SK-N-SH (cell line): ENCODE data around the gene WDR44. TPM values are rescaled to one million over a fixed set of nuclear protein-coding genes. Genes with fewer than 3 reads are reported as not detected.

Source experiments
- CTCF ChIA-PET: fragments of 300-600, 350-600 bp; formaldehyde crosslinking; extraction: SDS; loops from one replicate; lab custom pipeline; 2021; lab: Yijun Ruan, JAX
- POLR2A ChIA-PET: fragments of 350-600 bp; sonication (Branson Sonifier 250); formaldehyde crosslinking; extraction: SDS; loops from one replicate; lab custom pipeline; 2020; ENCODE audit warnings: antibody characterized with exemption, inconsistent platforms; lab: Yijun Ruan, JAX
- DNase-seq: peaks from one replicate; pipeline ENCODE4 v3.0.0; 2012
- H2AFZ ChIP-seq: fragments of 200-600 bp; sonication (generic); 2 replicates; pipeline ENCODE4 v1.8.1; 2016; ENCODE audit warnings: antibody characterized with exemption, mild to moderate bottlenecking, low read depth
- H3F3A ChIP-seq: fragments of 200-600 bp; sonication (generic); replicated peaks from 2 replicates; pipeline ENCODE3; 2016; ENCODE audit warnings: antibody characterized with exemption, mild to moderate bottlenecking; ENCODE audit not compliant: insufficient read depth
- H3K27ac ChIP-seq, 2 experiments: fragments of 200-500 bp in 1 of 2; fragments of 200-600 bp in 1 of 2; sonication (Bioruptor generic) in 1 of 2; sonication (generic), shearing (Covaris generic) in 1 of 2; 2 replicates each; pipeline versions ENCODE4 v1.5.1 to v1.6.1; 2014 to 2016; ENCODE audit warnings: low read depth in 2 of 2, inconsistent platforms in 1 of 2, low read length in 1 of 2, mild to moderate bottlenecking in 1 of 2, mixed read lengths in 1 of 2
- H3K27me3 ChIP-seq: fragments of 200-600 bp; sonication (generic), shearing (Covaris generic); 2 replicates; pipeline ENCODE4 v1.6.1; 2016; ENCODE audit warnings: mixed run types; ENCODE audit not compliant: insufficient read depth
- H3K36me3 ChIP-seq, 2 experiments: fragments of 200-500 bp in 1 of 2; fragments of 200-600 bp in 1 of 2; sonication (Bioruptor generic) in 1 of 2; sonication (generic) in 1 of 2; replicated peaks in 1 of 2; 2 replicates each; pipeline versions ENCODE3 to v1.5.1; 2014 to 2016; ENCODE audit warnings: low read length in 1 of 2, mild to moderate bottlenecking in 1 of 2; ENCODE audit not compliant: insufficient read depth in 2 of 2, control insufficient read depth in 1 of 2
- H3K4me1 ChIP-seq, 2 experiments: fragments of 200-500 bp in 1 of 2; fragments of 200-600 bp in 1 of 2; sonication (Bioruptor generic) in 1 of 2; sonication (generic), shearing (Covaris generic) in 1 of 2; 2 replicates each; pipeline versions ENCODE4 v1.5.1 to v1.6.1; 2014 to 2016; ENCODE audit warnings: low read depth in 1 of 2, low read length in 1 of 2, mixed run types in 1 of 2; ENCODE audit not compliant: insufficient read depth in 2 of 2, control insufficient read depth in 1 of 2
- H3K4me2 ChIP-seq: fragments of 200-600 bp; sonication (generic), shearing (Covaris generic); 2 replicates; pipeline ENCODE4 v1.6.1; 2017; ENCODE audit warnings: mixed run types
- H3K4me3 ChIP-seq, 2 experiments: fragments of 200-500 bp in 1 of 2; fragments of 200-600 bp in 1 of 2; sonication (Bioruptor generic) in 1 of 2; sonication (generic), shearing (Covaris generic) in 1 of 2; 2 replicates each; pipeline versions ENCODE4 v1.5.1 to v1.8.1; 2014 to 2016; ENCODE audit warnings: low read depth in 2 of 2, inconsistent platforms in 1 of 2, low read length in 1 of 2, mild to moderate bottlenecking in 1 of 2, mixed read lengths in 1 of 2, moderate library complexity in 1 of 2
- H3K79me2 ChIP-seq: fragments of 200-600 bp; sonication (generic); 2 replicates; pipeline ENCODE4 v1.8.1; 2017; ENCODE audit warnings: mild to moderate bottlenecking; ENCODE audit not compliant: insufficient read depth
- H3K9ac ChIP-seq: fragments of 200-600 bp; sonication (generic); 2 replicates; pipeline ENCODE4 v1.6.1; 2017; ENCODE audit warnings: mixed run types
- H3K9me2 ChIP-seq: fragments of 200-600 bp; sonication (generic); 2 replicates; pipeline ENCODE4 v1.6.1; 2017; ENCODE audit warnings: mixed run types
- H3K9me3 ChIP-seq: fragments of 200-600 bp; sonication (generic); 2 replicates; pipeline ENCODE4 v1.6.1; 2017; ENCODE audit warnings: mixed run types, mild to moderate bottlenecking, moderate library complexity
- H4K20me1 ChIP-seq: fragments of 200-600 bp; sonication (generic); 2 replicates; pipeline ENCODE4 v1.6.1; 2017; ENCODE audit warnings: mild to moderate bottlenecking, mixed run types; ENCODE audit not compliant: insufficient read depth
- ELF1 ChIP-seq: IDR thresholded peaks from 2 replicates; pipeline ENCODE4 v1.4.0; 2012
- EP300 ChIP-seq, 2 experiments: IDR thresholded peaks; 2 replicates each; pipeline versions ENCODE4 v1.4.0 to v1.6.1; 2012; ENCODE audit warnings: borderline replicate concordance in 1 of 2, low read depth in 1 of 2, low read length in 1 of 2
- EZH2phosphoT487 ChIP-seq: fragments of 200-600 bp; sonication (generic); IDR thresholded peaks from 2 replicates; pipeline ENCODE4 v1.6.1; 2017; ENCODE audit warnings: low read depth, mixed run types, mild to moderate bottlenecking, antibody characterized with exemption, moderate library complexity, borderline replicate concordance
- FOSL2 ChIP-seq: IDR thresholded peaks from 2 replicates; pipeline ENCODE4 v1.4.0; 2012; ENCODE audit warnings: low read depth, mild to moderate bottlenecking, moderate library complexity, borderline replicate concordance
- FOXM1 ChIP-seq: IDR thresholded peaks from 2 replicates; pipeline ENCODE4 v1.4.0; 2012; ENCODE audit warnings: low read depth, mild to moderate bottlenecking
- MAX ChIP-seq: IDR thresholded peaks from 2 replicates; pipeline ENCODE4 v1.4.0; 2012; ENCODE audit warnings: low read depth
- MXI1 ChIP-seq: IDR thresholded peaks from 2 replicates; pipeline ENCODE4 v1.6.1; 2012; ENCODE audit warnings: mild to moderate bottlenecking, low read depth, low read length, improper control_type of control experiment
- NFIC ChIP-seq: IDR thresholded peaks from 2 replicates; pipeline ENCODE4 v1.4.0; 2012; ENCODE audit warnings: borderline replicate concordance
- NRF1 ChIP-seq: IDR thresholded peaks from 2 replicates; pipeline ENCODE4 v1.6.1; 2012; ENCODE audit warnings: low read depth, mild to moderate bottlenecking, low read length
- POLR2AphosphoS5 ChIP-seq: IDR thresholded peaks from 2 replicates; pipeline ENCODE4 v1.6.1; 2012; ENCODE audit warnings: low read depth, low read length
- TCF12 ChIP-seq: IDR thresholded peaks from 2 replicates; pipeline ENCODE4 v1.4.0; 2012
- YY1 ChIP-seq: IDR thresholded peaks from 2 replicates; pipeline ENCODE4 v1.4.0; 2012; ENCODE audit warnings: low read depth, mild to moderate bottlenecking
- ZBTB33 ChIP-seq: IDR thresholded peaks from 2 replicates; pipeline ENCODE4 v1.4.0; 2012; ENCODE audit warnings: low read depth, borderline replicate concordance
- WGBS: methylation state at CpG from one replicate; pipeline ENCODE4 v1.1.6; 2017; ENCODE audit warnings: low lambda C conversion rate; 5-methylcytosine and 5-hydroxymethylcytosine counted together
- polyA plus RNA-seq, 3 experiments: library from polyadenylated mRNA; depleted of rRNA; stranded (reverse); fragments of >200 nt; gene quantifications; 2 replicates each; pipeline ENCODE4 v1.2.3, GENCODE V29; 2012

Gene WDR44
- polyA plus RNA-seq, 1 of the 3 experiments (the other 2 are of a cell fraction) = 5.3 TPM

GRCh38 chrX:118370921-118371624, 25.2 kb downstream of the WDR44 start:
- WGBS = 13% methylated on average over 2 of the region's 2 CpGs

GRCh38 chrX:118373538-118373937, 27.6 kb downstream of the WDR44 start:
- no peak for DNase-seq
- Histone ChIP-seq H3K4me2 (no peak overlapping the region), H3K9me2 (no peaks in the 10 kb centered on the region), H3K9ac (no peak overlapping the region), H3K79me2 (peaks cover 50% of the 10 kb centered on the region), H3K4me1 (no peaks in the 10 kb centered on the region), H3K27ac (no peak overlapping the region), H3K4me3 (no peak overlapping the region), H2AFZ (no peak overlapping the region), H3F3A (peaks cover 4% of the 10 kb centered on the region), H4K20me1 (peaks cover 14% of the 10 kb centered on the region; the same call in 1 of the 2 replicates), H3K9me3 (no peaks in the 10 kb centered on the region), H3K27me3 (no peaks in the 10 kb centered on the region; the same call in 1 of the 2 replicates), H3K36me3 (no peaks in the 10 kb centered on the region)
- CTCF ChIA-PET = no interaction called here
- POLR2A ChIA-PET = no interaction called here
- no peak for TF ChIP-seq EZH2phosphoT487
- WGBS = 39% methylated on average over 2 of the region's 2 CpGs

More at GRCh38 chrX:118370921-118371624, 25.2 kb downstream of the WDR44 start:
- no peak for TF ChIP-seq FOXM1
- no peak for TF ChIP-seq NFIC
- no peak for TF ChIP-seq NRF1
- no peak for TF ChIP-seq EP300 (IDR thresholded peaks at IDR 0.05; ENCODE audit: borderline replicate concordance in 1 of 2, low read depth in 1 of 2, low read length in 1 of 2)
- no peak for TF ChIP-seq EZH2phosphoT487
- no peak for TF ChIP-seq MAX
- no peak for TF ChIP-seq FOSL2
- no peak for TF ChIP-seq MXI1
- TF ChIP-seq YY1 = no peak
- no peak for TF ChIP-seq POLR2AphosphoS5
- TF ChIP-seq TCF12 = no peak
- TF ChIP-seq ZBTB33 = no peak
- TF ChIP-seq ELF1 = no peak
- no peak for DNase-seq
- ChIA-PET CTCF (no interaction called here), POLR2A (no interaction called here)
- Histone ChIP-seq H3K4me1 (no peaks in the 10 kb centered on the region), H3K27ac (peak overlapping the region in 1 of 2 experiments; percentile 26; a peak in 1 of 4 replicates), H3K79me2 (peaks cover 49% of the 10 kb centered on the region), H3K9ac (no peak overlapping the region), H4K20me1 (peaks cover 17% of the 10 kb centered on the region), H3K4me2 (no peak overlapping the region), H2AFZ (no peak overlapping the region), H3K36me3 (no peaks in the 10 kb centered on the region), H3K9me2 (no peaks in the 10 kb centered on the region), H3K27me3 (no peaks in the 10 kb centered on the region; the same call in 1 of the 2 replicates), H3K4me3 (no peak overlapping the region), H3F3A (peaks cover 4% of the 10 kb centered on the region), H3K9me3 (no peaks in the 10 kb centered on the region)
